Activated naive CD8-positive, alpha-beta T cell treated with anti-CD3 and anti-CD28 coated beads for 36 hours (primary cell): ENCODE measurements around the gene MRPL30. TPM values are rescaled to one million over a fixed set of nuclear protein-coding genes. Genes with fewer than 3 reads are reported as not detected.
"Not testable (repeated sequence)": the region's sequence is repeated elsewhere in the genome, so short reads cannot be mapped to it uniquely, and the experiment has no call there.

Source experiments
- DNase-seq: peaks from one replicate; pipeline ENCODE4 v3.0.0; 2021
- H3K27ac Mint-ChIP-seq: one replicate; pipeline ENCODE4 v1.8.0; 2022; ENCODE audit warnings: mild to moderate bottlenecking, moderate library complexity, mixed read lengths
- H3K27me3 Mint-ChIP-seq: one replicate; pipeline ENCODE4 v1.8.0; 2022; ENCODE audit warnings: mild to moderate bottlenecking, mixed read lengths
- H3K36me3 Mint-ChIP-seq: one replicate; pipeline ENCODE4 v1.8.0; 2021; ENCODE audit warnings: mild to moderate bottlenecking, mixed read lengths
- H3K4me1 Mint-ChIP-seq: one replicate; pipeline ENCODE4 v1.8.0; 2021; ENCODE audit warnings: mixed read lengths
- H3K4me3 Mint-ChIP-seq: one replicate; pipeline ENCODE4 v1.8.0; 2022; ENCODE audit warnings: mild to moderate bottlenecking, moderate library complexity, mixed read lengths
- H3K9me3 Mint-ChIP-seq: one replicate; pipeline ENCODE4 v1.8.0; 2022; ENCODE audit warnings: mixed read lengths
- total RNA-seq, 2 experiments: library from RNA; stranded (reverse); gene quantifications; one replicate each; pipeline ENCODE4 v1.2.3, GENCODE V29; 2021

The MRPL30 gene
- total RNA-seq, 2 experiments from 2014 or later: 35.8 to 38.0 TPM

GRCh38 chr2:99216096-99216495, 35.1 kb downstream of the MRPL30 start:
- Mint-ChIP-seq H3K36me3 (peaks cover 20% of the 10 kb centered on the region), H3K27me3 (no peaks in the 10 kb centered on the region), H3K9me3 (no peaks in the 10 kb centered on the region), H3K4me1 (no peaks in the 10 kb centered on the region), H3K4me3 (no peak overlapping the region), H3K27ac (no peak overlapping the region)
- no peak for DNase-seq

- Mint-ChIP-seq H3K9me3 (no peaks in the 10 kb centered on the region), H3K4me3 (no peak overlapping the region), H3K36me3 (peaks cover 23% of the 10 kb centered on the region), H3K27me3 (no peaks in the 10 kb centered on the region), H3K27ac (no peak overlapping the region), H3K4me1 (no peaks in the 10 kb centered on the region)
- DNase-seq: no peak
These were observed 37.0 kb downstream of the MRPL30 start for GRCh38 chr2:99217929-99218501.

GRCh38 chr2:99233177-99233576, 52.2 kb downstream of the MRPL30 start:
- not testable (repeated sequence) for H3K27me3 Mint-ChIP-seq, DNase-seq, H3K4me3 Mint-ChIP-seq, H3K4me1 Mint-ChIP-seq, H3K27ac Mint-ChIP-seq, H3K36me3 Mint-ChIP-seq
- peaks cover 24% of the 10 kb centered on the region for H3K9me3 Mint-ChIP-seq

- peaks cover 5% of the 10 kb centered on the region for H3K9me3 Mint-ChIP-seq
- no peak overlapping the region for H3K4me3 Mint-ChIP-seq
- no peaks in the 10 kb centered on the region for H3K27me3 Mint-ChIP-seq
- no peak for DNase-seq
- no peaks in the 10 kb centered on the region for H3K36me3 Mint-ChIP-seq
- H3K4me1 Mint-ChIP-seq: no peaks in the 10 kb centered on the region
- H3K27ac Mint-ChIP-seq: no peak overlapping the region
These were observed 57.6 kb downstream of the MRPL30 start for GRCh38 chr2:99238599-99238998.

GRCh38 chr2:99240431-99240830, 59.4 kb downstream of the MRPL30 start:
- Mint-ChIP-seq H3K4me3 (no peak overlapping the region), H3K27ac (no peak overlapping the region), H3K4me1 (no peaks in the 10 kb centered on the region), H3K36me3 (peaks cover 2% of the 10 kb centered on the region), H3K27me3 (no peaks in the 10 kb centered on the region), H3K9me3 (peaks cover 3% of the 10 kb centered on the region)
- DNase-seq: no peak

GRCh38 chr2:99242151-99242550, 61.2 kb downstream of the MRPL30 start:
- H3K27me3 Mint-ChIP-seq: no peaks in the 10 kb centered on the region
- no peak for DNase-seq
- H3K36me3 Mint-ChIP-seq: peaks cover 11% of the 10 kb centered on the region
- peaks cover 3% of the 10 kb centered on the region for H3K9me3 Mint-ChIP-seq
- no peak overlapping the region for H3K27ac Mint-ChIP-seq
- H3K4me1 Mint-ChIP-seq: no peaks in the 10 kb centered on the region
- no peak overlapping the region for H3K4me3 Mint-ChIP-seq

Other genes with a start within 250 kb of the MRPL30 start
- gene CRACDL, start 245.0 kb upstream of the MRPL30 start, total RNA-seq: under 1 TPM; 0.30 to 0.33 TPM
- gene C2orf15, start 39.5 kb upstream of the MRPL30 start, total RNA-seq: 1 to 10 TPM; 1.0 to 1.3 TPM
- 1 to 10 TPM; 5.6 to 7.5 TPM for gene TSGA10, start 26.2 kb upstream of the MRPL30 start, total RNA-seq
- gene LIPT1, start 26.2 kb upstream of the MRPL30 start, total RNA-seq: 1 to 10 TPM; 6.4 to 7.1 TPM
- gene MITD1, start 126 bp upstream of the MRPL30 start, total RNA-seq: 10 to 100 TPM; 56.8 to 61.2 TPM
- gene LYG2, start 74.5 kb downstream of the MRPL30 start, total RNA-seq: not detected
- gene LYG1, start 120.0 kb downstream of the MRPL30 start, total RNA-seq: under 1 TPM; 0.30 to 0.37 TPM
- 10 to 100 TPM; 30.0 to 31.7 TPM for gene TXNDC9, start 155.1 kb downstream of the MRPL30 start, total RNA-seq
- gene EIF5B, start 156.2 kb downstream of the MRPL30 start, total RNA-seq: 10 to 100 TPM; 98.7 to 99.6 TPM